ENCODE results near the gene KDM4B. TPM values are rescaled to one million over a fixed set of nuclear protein-coding genes. Genes with fewer than 3 reads are reported as not detected.

The KDM4B gene
- total RNA-seq, 4 donors from 2014 or later, result 16.3 to 38.3 (median 22.4) TPM

DNA sequence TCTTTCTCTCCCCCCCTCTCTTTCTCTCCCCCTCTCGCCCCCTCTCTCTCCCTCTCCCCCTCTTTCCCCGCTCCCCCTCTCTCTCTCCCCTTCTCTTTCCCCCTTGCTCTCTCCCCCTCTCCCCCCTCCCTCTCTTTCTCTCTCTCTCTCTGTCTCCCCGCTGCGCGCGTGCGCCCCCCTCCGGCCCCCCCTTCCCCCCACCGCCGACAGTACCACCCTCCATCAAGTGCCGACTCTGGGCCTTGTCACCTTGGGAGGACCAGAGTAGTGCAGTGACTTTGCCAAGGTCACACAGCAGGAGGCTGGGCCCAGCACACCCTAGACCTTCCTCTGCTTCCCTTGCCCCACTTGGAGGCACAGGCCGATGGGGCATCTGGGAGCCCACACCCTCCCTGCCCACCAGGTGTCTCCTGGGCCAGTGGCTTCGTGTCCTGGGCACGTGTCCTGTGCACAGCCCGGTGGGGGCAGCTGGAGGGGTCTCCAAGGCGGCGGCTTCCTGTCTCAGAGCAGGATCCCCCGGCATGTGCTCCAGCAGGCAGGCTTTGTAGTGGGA, 121.6 kb downstream of the KDM4B start:
- no peak for ATAC-seq (ENCODE audit: low FRiP score)
- TF ChIP-seq CTCF (IDR thresholded peaks at IDR 0.05), result no peak
- DNase-seq (ENCODE audit: low spot score), result no peak

DNA sequence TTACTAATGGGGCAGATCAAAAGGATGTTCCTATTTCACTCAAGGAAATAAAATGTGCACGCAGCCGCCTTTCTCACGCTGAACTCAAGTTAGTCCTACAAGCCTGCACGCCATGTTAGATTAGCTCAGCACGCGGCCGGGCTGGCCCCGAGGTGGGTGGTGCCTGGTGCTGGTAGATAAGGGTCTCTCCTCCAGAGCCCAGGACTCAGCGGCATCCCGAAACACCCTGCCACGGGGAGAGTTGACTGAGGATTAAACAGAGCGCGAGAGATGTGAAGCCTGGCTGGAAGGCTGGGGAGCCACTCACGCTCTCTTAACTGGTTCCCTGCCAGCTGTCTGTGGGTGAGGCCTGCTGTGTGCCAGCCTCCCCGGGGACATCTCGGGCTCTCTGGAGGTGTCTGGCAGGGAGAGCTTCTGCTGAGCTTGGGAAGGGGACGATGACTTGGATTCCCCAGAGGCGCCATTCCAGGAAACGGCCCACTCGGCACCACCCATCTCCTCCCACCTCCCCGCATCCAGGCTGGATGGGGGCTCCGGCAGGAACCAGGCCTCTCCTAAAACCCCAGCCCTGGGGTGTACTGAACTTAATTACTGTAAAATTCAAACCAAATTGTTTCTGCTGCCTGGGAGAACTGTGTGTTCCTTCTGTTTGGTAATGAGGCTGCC, 122.2 kb downstream of the KDM4B start:
- no peak for DNase-seq (ENCODE audit: low spot score)
- TF ChIP-seq CTCF (IDR thresholded peaks at IDR 0.05), result no peak
- peak; percentile 49 for ATAC-seq (ENCODE audit: low FRiP score)

GRCh38 chr19:5091684-5092480, 123.0 kb downstream of the KDM4B start:
- no peak for DNase-seq (ENCODE audit: low spot score)
- no peak for TF ChIP-seq CTCF (IDR thresholded peaks at IDR 0.05)
- peak; percentile 79 for ATAC-seq (ENCODE audit: low FRiP score)

- no peak for ATAC-seq (ENCODE audit: low FRiP score)
- no peak for TF ChIP-seq CTCF (IDR thresholded peaks at IDR 0.05)
- DNase-seq (ENCODE audit: low spot score), result no peak
These were observed 123.5 kb downstream of the KDM4B start for GRCh38 chr19:5092481-5092843.

- no peak for DNase-seq (ENCODE audit: low spot score)
- ATAC-seq (ENCODE audit: low FRiP score), result peak; percentile 7
- TF ChIP-seq CTCF (IDR thresholded peaks at IDR 0.05), result no peak
These were observed 124.5 kb downstream of the KDM4B start for GRCh38 chr19:5093297-5093928.

DNA sequence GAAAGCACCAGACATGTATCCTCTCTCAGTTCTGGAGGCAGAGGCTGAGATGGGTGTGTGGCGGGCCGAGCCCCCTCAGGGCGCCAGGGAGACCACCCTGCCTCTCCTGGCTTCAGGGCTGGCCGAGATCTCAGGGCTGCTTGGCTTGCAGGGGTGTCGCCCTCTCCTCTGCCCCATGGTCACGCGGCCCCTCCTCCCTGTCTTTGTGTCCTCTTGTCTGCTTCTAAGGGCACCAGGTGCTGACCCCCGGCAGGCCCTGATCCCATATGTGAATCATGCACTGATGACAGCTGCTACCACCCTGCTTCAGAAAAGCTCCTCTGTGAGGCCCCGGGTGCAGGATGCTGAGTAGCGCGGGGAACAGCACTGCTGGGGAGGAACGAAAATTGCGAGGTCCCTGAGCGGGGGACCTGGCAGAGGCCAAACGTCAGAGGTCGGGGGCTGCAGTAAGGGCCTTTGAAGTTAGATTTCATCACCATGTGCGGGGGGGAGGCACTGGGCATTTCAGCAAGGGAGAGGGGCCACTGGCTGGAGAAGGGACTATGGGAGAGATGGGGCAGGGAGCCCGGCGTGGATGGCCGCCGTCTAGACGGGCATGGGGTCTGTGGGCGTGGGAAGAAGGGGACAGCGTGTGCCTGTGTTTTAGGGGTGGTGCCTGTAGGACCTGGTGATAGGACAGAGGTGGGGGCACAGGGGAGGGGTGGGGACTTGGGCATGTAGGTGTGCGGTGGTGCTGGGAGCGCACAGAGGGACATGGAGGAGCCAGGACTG, 125.2 kb downstream of the KDM4B start:
- no peak for DNase-seq (ENCODE audit: low spot score)
- no peak for TF ChIP-seq CTCF (IDR thresholded peaks at IDR 0.05)
- ATAC-seq (ENCODE audit: low FRiP score), result no peak

All from omental fat pad (tissue), 4 donors.